Fibroblast of skin of right quadriceps (primary cell): ENCODE data around the gene ABHD17C.

Source experiments
- DNase-seq: peaks from one replicate; pipeline ENCODE4 v3.0.0-alpha.2; 2013

Gene ABHD17C

DNA sequence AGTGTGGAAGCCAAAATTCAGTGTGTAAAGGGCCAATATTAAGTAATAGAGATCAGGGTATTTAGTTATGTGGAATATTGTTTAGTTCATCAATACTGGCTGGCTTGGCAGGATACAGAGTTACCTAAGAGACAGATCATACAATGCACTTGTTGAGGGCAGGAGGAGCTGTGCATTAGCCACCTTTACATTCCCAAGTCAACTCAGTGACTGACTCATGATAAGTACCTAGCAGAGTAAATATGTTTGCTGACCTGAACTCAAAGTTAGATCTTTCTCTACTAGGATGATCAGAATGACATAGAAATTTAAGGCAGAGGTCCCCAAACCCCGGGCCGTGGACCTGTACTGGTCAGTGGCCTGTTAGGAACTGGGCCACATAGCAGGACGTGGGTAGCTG lies 3.5 kb upstream of the ABHD17C start:
- DNase-seq = no peak

DNA sequence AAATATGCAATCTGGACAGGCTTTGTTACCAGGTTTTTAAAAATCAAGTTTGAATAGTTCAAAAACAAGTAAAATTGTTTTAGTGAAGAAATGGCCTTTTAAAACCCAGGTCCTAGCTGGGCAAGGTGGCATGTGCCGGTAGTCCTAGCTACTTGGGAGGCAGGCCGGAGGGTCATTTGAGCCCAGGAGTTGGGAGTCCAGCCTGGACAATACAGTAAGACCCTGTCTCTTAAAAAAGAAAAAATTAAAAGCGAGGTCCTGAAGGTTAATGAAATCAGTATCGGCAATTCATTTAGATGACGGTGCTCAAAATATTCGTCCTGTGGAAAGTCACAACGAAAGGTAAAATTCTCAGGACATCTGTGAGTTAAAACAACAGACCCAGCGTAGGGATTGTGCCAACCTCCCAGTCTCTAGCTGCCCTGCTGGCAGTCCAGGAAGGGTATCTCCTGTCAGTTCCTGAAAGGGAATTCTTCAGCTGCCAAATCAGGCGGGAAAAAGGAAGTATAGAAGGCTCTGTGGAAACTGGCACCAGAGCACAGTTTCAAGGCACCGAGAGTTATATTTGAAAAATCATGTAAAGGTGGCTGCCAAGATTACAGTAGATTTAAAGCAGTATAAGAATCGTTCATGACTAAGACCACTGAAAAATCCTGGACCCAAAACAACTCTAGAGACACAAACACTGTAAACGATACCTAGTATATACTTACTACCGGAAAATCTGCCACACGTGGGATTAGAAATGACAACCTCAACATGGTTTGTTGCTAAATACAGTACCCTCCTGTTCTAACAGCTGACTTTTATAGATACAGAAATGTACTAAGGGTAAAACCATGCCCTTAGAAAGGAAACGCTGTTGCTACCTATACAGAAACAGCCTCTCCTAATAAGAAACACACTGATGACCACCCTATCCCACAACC lies 1.2 kb upstream of the ABHD17C start:
- DNase-seq = no peak

- DNase-seq = peak; percentile 48
These were observed 455 bp upstream of the ABHD17C start for GRCh38 chr15:80694611-80695098.

DNA sequence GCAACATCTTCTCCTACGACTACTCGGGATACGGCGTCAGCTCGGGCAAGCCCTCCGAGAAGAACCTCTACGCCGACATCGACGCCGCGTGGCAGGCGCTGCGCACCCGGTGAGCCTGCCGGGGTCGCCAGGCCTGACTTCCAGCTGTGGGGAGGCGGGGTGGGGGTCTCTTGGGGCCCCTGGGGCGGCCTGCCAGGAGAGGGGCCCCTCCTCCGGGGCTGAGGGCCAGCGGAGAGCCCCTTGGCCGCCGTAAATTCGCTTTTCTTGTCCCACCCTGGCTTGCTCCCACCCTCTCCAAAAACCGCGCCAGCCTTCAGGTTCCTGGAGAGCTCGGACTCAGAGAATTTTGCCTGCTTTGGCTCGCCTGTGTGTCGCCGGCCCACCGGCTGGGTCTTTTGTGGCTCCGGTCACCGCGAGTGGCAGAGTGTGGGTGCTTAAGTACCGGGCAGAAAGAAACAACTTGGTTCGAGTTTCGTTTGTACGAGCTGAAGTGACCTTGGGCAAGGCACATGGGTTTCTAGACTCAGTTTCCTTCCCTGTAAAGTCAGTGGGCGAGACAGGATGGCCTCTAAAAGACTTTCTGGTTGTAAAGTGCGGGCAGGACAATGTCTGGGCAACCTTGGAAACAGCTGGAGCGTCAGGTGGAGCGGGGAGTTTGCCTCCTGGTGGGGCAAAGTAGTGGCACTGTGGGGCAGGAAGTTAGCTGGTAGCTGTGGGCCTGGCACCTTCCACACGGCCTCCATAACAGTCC lies 976 bp downstream of the ABHD17C start:
- DNase-seq = no peak

DNA sequence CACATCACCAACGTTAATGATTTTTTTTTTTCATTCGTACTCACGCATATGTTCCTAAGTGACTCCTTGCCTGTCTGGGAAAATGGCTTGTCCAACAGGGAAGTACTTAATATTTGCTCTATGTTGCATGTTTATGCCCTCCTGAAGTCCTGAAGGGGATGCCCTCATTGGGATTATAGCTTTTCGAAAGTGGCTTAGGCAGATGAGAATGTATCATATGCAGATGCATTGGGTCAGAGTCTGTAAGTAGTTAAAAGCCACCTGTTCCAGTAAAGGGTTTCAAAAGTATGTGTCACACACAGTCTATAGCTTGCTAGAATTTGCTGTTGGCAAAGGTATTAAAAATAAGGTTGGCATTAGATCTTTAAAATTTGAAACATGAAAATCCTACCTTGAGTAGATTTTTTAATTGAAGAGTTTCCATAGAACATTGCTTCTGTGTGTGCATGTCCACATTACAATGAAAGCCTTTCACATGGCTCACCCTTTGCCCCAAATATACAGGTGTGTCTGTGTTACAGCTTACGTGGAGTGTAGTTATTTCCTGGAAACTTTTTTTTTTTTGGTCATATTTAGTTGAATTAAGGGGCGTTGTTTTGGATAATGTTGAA lies 2.1 kb downstream of the ABHD17C start:
- DNase-seq = no peak

DNA sequence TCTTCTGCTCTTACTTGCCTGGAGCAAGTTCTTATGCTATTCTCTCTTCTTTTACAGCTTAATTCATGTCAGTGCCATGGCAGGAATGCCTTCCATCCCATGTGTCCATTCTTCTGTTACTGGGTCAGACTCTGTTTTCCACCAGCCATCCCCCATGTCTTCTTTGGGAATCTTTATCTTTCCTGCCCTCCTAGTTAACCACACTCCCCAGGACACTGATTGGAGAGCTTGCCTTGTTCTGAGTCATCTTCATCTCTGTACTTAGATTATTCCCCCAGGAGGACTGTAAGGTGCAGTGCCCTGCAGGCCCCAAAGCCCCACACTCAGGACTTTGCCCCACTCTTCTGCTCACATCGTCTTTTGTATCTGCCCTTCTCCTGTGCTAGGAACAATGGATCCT lies 3.6 kb downstream of the ABHD17C start:
- no peak for DNase-seq

DNA sequence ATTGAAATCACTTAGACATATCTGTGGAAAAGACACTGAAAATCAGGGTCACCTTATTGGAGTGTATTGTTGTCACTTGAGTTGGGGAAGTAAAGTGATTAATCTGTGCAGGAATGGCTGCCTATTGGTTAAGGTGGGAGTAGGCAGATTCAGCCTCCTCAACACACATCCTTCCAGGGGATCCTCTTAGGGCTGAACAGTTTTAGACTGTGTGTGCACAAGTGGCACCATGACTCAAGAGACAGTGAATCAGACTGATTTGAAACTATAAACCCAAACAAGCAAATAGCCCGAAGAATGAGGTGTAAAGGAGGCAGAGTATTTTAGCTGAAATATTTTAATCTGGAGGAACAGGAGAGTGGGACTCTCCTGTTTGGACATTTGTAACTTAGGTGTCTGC lies 4.9 kb downstream of the ABHD17C start:
- DNase-seq = peak; percentile 30

DNA sequence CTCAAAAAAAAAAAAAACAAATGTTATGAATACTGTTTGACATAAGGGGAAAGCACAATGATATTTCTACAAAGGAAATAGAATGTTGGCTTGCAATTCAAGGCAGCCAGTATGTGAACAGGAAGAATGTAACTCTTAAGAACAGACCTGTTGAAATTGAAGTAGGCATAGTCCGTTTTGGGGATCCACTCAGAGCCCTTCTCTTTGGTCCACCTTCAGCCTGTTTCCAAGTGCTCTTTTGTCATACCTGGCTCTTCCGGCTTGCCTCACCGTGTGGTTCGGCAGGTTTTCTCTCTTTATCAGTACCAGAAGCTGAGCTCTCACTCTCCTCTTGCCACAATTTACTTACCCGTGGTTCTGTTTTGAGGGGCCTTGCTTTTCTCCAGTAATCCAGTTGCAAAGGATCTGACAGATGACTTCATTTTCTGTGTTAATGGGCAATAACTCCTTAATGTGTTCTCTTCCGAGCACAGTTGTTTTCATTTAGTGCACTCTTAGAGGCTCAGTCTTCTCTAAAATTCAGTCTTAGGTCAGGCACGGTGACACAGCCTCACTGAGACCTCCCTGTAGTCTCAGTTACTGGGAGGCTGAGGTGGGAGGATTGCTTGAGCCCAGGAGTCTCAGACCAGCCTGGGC lies 6.7 kb downstream of the ABHD17C start:
- DNase-seq = no peak

GRCh38 chr15:80703081-80703480 lies 8.0 kb downstream of the ABHD17C start:
- no peak for DNase-seq

DNA sequence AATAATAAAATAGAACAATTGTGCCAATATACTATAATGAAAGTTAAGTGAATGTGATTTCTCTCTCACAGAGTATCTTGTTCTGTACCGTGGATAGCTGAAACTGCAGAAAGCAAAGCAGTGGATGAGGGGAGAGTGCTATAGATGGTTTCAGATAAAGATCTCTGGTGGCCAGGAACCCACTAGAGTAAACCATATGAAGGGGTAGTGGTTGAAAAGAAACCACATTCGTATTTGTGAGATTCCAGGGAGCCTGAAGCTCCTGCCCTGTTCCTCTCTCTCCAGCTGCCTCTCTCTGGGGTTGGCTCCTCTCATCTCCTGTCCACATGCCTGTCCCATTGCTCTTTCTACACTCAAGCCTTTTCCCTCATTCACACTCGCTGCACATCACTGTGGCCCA lies 8.9 kb downstream of the ABHD17C start:
- DNase-seq = no peak

- DNase-seq = no peak
These were observed 11.1 kb downstream of the ABHD17C start for GRCh38 chr15:80706161-80706560.

DNA sequence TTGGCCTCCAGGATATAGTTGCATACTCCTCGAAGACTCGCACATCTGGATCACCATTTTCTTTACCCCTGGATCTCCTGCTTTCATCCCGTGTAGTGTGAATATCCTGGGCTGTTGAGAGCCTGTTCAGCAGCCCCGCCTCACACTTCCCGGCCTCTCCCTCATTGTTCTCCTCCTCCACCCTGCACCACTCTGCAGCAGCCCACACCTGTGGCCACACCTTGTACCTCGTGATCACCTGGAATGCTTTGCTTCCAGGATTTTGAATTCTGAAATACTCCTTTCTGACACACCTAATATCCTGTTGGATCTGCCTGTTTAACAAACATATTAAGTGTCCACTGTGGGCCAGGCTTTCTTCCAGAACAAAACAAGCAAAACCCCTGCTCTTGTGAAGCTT lies 14.4 kb downstream of the ABHD17C start:
- DNase-seq = no peak

- DNase-seq = peak; percentile 37
These were observed 15.8 kb downstream of the ABHD17C start for GRCh38 chr15:80710635-80711554.

DNA sequence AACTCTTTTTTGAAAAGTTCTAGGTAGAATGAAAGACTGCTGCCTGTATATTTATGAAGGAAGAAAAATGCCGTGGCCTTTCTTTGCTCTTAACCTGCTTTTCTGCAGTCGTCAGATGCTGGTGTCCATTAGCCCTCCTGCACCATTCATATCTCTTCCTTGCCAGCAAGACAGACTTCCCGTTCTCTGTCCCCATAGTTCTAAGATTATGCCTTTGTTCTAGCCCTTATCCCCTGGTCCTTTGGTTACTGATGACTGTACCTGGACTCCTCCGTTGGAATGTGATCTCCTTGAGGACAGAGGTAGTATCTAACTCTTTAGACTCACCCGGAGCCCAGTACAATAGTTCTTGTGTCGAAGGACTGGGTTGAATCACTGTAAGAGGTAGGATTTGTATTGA lies 16.8 kb downstream of the ABHD17C start:
- DNase-seq = no peak

GRCh38 chr15:80712956-80713355 lies 17.8 kb downstream of the ABHD17C start:
- peak; percentile 33 for DNase-seq

GRCh38 chr15:80721476-80721875 lies 26.4 kb downstream of the ABHD17C start:
- DNase-seq = no peak

DNA sequence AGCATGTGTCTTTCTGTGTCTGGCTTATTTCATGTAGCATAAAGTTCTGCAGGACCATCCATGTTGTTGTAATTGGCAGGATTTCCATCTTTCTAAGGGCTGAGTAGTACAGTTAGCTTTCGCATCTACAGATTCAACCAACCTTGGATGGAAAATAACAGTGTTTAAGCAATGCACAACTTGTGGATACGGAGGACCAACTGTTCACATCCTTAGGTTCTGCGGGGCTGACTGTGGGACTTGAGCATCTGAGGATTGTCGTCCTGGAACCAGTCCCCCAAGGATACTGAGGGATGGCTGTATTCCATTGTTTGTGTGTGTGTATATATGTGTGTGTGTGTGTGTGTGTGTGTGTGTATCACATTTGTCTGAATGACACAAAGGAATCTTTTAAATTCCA lies 27.7 kb downstream of the ABHD17C start:
- DNase-seq = no peak

DNA sequence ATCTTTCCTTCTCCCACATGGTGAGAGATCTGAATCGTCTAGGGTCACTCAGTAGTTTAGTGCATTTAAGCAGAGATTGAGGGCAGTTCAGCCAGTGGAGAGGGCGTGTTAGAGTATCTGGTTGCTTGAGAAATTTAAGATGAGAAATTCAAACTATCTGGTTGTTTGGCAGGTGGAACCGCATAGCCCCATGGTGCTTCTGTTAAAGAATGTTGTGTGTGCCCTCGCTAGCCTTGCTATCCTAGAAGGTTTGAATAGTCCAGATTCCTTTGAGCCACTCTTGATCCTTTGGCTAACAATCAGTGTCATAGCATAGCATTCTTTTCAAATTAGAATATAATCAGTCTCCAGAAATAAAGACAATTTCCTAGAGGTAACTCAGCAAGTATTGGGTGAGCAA lies 32.1 kb downstream of the ABHD17C start:
- DNase-seq = peak; percentile 31

GRCh38 chr15:80727596-80727995 lies 32.5 kb downstream of the ABHD17C start:
- DNase-seq = no peak

- DNase-seq = peak; percentile 32
These were observed 35.3 kb downstream of the ABHD17C start for GRCh38 chr15:80730387-80730786.

DNA sequence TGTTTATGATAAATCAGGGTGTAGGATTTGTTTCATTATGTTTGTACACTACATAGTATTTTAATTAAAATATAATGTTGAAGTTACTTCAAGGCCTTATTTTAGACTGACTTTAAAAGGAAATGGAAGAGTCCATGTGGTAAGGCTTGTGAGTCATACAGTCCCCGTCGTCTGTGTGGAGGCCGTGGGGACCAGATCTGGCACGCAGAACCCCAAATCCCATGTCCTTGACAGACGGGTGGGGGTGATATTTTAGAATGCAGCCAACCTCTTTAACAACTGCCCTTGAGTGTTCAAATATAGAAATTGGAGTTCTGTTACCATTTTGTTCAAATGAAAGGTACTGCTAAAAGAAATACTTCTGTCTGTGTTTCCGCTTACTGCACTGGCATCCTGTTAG lies 35.8 kb downstream of the ABHD17C start:
- DNase-seq = peak; percentile 35

DNA sequence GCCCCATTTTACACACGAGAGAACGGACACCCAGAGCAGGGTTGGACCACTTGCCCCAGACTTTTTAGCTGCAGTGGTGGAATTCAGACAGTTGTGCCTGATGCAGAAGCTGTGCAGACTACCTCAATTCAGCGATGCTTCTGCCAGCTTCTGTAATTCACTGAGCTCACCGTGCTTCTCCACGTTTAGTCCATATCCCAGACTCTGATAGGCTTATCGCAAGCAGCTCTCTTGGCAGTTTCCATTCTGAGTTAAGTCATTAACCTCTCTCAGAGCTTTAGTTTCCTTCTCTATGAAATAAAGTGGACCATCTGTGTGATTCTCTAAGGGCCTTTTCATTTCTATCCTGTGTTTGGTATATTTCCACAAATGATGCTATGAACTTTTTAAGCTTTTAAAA lies 37.1 kb downstream of the ABHD17C start:
- DNase-seq = no peak
